ENCODE measurements around the gene ZNF580.

The ZNF580 gene

DNA sequence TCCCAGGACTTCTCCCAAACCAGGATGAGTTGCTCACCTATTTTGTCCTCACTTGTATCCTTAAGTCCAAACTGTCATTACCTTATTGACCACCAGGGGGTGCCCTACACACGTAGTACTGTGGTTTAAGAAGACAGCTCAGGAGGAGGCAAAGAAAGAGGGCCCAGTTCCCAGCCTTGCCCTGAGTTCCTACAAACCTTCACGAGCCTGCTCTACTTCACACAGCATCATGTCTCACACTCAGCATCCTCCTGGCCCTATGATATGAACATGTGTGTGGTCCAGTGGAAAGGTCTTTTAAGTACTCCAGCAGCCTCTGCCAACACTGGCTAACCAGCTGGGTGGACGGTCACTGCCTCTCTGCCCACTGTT lies 8.4 kb upstream of the ZNF580 start:
- in situ Hi-C loops (cut with HindIII; ENCODE audit: low sequenced_read_pairs): no loop called here

DNA sequence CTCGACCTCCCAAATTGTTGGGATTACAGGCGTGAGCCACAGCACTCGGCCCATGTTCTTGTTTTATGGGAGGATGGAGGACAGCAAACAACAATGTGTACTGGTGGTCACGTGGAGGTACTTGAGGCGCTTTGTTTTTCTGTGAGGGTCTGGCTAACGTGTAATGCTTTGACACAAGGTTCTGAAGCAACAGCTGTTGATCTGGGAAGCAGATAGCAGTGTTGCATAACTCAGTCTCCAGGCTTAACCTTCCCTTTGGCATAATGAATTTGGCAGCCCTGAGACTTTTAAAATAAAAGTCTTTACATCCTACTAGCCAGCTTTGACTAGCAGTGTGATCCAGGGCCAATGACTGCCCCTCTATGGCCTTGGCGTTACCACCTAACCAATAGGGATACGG lies 6.9 kb upstream of the ZNF580 start:
- TF ChIP-seq, protein P1, sequence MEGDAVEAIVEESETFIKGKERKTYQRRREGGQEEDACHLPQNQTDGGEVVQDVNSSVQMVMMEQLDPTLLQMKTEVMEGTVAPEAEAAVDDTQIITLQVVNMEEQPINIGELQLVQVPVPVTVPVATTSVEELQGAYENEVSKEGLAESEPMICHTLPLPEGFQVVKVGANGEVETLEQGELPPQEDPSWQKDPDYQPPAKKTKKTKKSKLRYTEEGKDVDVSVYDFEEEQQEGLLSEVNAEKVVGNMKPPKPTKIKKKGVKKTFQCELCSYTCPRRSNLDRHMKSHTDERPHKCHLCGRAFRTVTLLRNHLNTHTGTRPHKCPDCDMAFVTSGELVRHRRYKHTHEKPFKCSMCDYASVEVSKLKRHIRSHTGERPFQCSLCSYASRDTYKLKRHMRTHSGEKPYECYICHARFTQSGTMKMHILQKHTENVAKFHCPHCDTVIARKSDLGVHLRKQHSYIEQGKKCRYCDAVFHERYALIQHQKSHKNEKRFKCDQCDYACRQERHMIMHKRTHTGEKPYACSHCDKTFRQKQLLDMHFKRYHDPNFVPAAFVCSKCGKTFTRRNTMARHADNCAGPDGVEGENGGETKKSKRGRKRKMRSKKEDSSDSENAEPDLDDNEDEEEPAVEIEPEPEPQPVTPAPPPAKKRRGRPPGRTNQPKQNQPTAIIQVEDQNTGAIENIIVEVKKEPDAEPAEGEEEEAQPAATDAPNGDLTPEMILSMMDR (IDR thresholded peaks at IDR 0.05; ENCODE audit: low read depth, low read length, missing control alignments): no peak
- no peak overlapping the region for H3K4me3 ChIP-seq (ENCODE audit: low read depth, low read length)
- in situ Hi-C loops (cut with HindIII; ENCODE audit: low sequenced_read_pairs): no loop called here
- no peak for DNase-seq (ENCODE audit: low read depth)

More for the DNA sequence above, 8.4 kb upstream of the ZNF580 start:
- no peak overlapping the region for H3K4me3 ChIP-seq (ENCODE audit: low read depth, low read length)
- TF ChIP-seq, protein P1 (IDR thresholded peaks at IDR 0.05; ENCODE audit: low read depth, low read length, missing control alignments): peak; percentile 80
- DNase-seq (ENCODE audit: low read depth): peak; percentile 97

DNA sequence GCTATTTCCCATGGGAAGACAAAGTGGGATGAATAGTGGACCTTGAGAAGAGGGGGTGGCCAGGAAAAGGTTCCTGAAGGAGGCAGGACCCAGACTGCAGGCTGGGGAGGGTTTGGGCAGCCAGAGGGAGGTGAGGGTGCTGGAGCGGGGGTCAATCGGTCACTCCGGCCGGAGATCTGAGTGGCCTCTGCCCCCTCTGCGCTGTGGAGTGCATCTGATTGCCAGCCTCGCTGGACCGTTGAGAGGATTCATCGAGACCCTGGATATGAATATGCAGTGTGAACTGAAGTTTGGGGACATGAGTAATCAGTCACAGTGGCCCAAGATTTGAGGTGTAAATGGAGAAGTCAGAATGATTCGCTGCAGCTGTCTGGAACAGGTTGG lies 5.5 kb upstream of the ZNF580 start:
- peak overlapping the region; percentile 68 for H3K4me3 ChIP-seq (ENCODE audit: low read depth, low read length)
- in situ Hi-C loops (cut with HindIII; ENCODE audit: low sequenced_read_pairs): no loop called here
- no peak for DNase-seq (ENCODE audit: low read depth)
- TF ChIP-seq, protein P1 (IDR thresholded peaks at IDR 0.05; ENCODE audit: low read depth, low read length, missing control alignments): no peak

DNA sequence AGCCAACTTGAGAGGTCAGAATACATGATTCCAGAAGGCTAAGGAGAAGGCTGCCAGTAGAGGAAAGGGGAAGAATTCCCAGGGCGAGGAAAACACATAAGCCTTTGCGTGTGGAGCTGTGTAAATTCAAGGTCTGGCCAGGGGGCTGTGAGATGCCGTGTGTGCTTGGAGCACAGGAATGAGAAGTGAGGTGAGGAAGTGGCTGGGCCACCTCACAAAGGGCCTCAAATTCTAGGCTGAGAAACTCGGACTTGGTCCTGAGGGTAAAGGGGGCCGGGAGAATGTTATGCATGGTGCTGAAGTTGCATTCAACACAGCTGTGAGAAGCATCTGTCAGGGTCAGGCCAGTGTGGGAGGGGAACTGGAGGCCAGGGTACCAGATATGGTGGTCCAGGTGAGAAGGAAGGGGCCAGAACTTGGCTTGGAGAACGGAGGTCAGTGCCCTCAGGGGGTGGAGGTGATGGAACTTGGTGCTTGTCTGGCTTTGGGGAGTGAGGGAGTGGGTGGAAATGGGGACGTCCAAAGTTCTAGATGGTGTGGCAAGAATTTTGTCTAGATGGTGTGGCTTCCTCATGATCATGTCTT lies 4.9 kb upstream of the ZNF580 start:
- in situ Hi-C loops (cut with HindIII; ENCODE audit: low sequenced_read_pairs): no loop called here
- no peak for DNase-seq (ENCODE audit: low read depth)
- TF ChIP-seq, protein P1 (IDR thresholded peaks at IDR 0.05; ENCODE audit: low read depth, low read length, missing control alignments): no peak

DNA sequence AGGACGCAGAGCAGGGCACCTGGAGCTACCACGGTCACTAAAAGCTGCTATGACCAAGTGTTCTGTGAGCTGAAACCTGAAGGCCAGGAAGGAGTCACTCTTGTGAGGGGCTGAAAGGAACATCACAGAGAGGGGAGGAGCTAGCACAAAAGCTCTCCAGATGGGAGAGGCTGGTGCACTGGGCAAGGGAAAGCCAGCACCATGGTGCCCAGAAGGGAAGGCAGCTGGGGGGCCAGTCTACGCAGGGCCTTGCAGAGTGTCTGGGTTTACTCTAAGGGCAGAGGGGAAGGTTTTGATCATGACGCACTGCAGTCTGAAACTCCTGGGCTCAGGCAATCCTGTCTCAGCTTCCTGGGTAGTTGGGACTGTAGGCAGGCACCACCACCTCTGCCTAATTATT lies 4.1 kb upstream of the ZNF580 start:
- TF ChIP-seq, protein P1 (IDR thresholded peaks at IDR 0.05; ENCODE audit: low read depth, low read length, missing control alignments): no peak
- DNase-seq (ENCODE audit: low read depth): no peak
- no peak overlapping the region for H3K4me3 ChIP-seq (ENCODE audit: low read depth, low read length)
- in situ Hi-C loops (cut with HindIII; ENCODE audit: low sequenced_read_pairs): no loop called here

More for the DNA sequence above, 4.9 kb upstream of the ZNF580 start:
- H3K4me3 ChIP-seq (ENCODE audit: low read depth, low read length): peak overlapping the region; percentile 68

DNA sequence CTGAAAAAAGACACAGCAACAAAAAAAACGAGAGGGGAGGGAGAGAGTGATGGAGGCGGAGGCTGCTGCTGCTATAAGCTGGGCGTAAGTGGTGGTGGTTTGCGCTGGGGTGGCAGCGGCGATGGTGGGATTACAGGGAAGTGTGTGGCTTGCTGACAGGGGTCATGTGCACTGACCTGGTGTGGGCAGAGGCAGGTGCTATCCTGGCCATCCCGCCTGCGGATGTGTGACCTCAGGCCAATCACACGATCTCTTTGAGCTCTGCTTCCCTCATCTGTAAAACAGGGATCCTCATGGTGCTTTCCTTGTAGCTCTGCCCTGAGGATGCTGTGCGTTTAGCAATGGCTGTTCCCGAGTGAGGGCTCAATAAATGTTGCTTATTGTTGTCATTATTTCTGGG lies 3.3 kb upstream of the ZNF580 start:
- in situ Hi-C loops (cut with HindIII; ENCODE audit: low sequenced_read_pairs): no loop called here
- no peak for DNase-seq (ENCODE audit: low read depth)
- H3K4me3 ChIP-seq (ENCODE audit: low read depth, low read length): no peak overlapping the region
- TF ChIP-seq, protein P1 (IDR thresholded peaks at IDR 0.05; ENCODE audit: low read depth, low read length, missing control alignments): no peak
